Panc1 (cell line): ENCODE measurements around the gene RGS6. TPM values are rescaled to one million over a fixed set of nuclear protein-coding genes. Genes with fewer than 3 reads are reported as not detected.

Experiments
- ATAC-seq: fragments of 200-7000 bp; cut with Tn5 transposase; 2 replicates; pipeline ENCODE4 v1.9.1; 2020; ENCODE audit warnings: mild to moderate bottlenecking, moderate library complexity
- BruUV-seq: library from RNA; stranded (reverse); fragments of 400-500 nt; replicated peaks from 2 replicates; lab custom pipeline; 2021; lab: Mats Ljungman, UMichigan
- CTCF ChIA-PET: fragments of 300-600 bp; sonication (Branson Sonifier 250); formaldehyde crosslinking; loops from one replicate; lab custom pipeline; 2022; ENCODE audit warnings: antibody characterized with exemption; lab: Charles Lee
- POLR2A ChIA-PET: fragments of 300-600 bp; sonication (Branson Sonifier 250); formaldehyde crosslinking; loops from one replicate; lab custom pipeline; 2022; ENCODE audit warnings: antibody characterized with exemption; lab: Charles Lee
- DNase-seq: peaks from one replicate; pipeline ENCODE4 v3.0.0-alpha.2; 2010; ENCODE audit warnings: low read depth, low spot score
- H3K27ac ChIP-seq: 2 replicates; pipeline ENCODE4 v1.5.1; 2011; ENCODE audit warnings: mild to moderate bottlenecking, low read length, inconsistent platforms
- H3K27me3 ChIP-seq: fragments of 200-500 bp; sonication (Bioruptor generic); 2 replicates; pipeline ENCODE4 v1.6.0; 2014; ENCODE audit warnings: low read length, inconsistent platforms; ENCODE audit not compliant: control insufficient read depth, insufficient read depth
- H3K36me3 ChIP-seq: fragments of 200-500 bp; sonication (Bioruptor generic); 2 replicates; pipeline ENCODE4 v1.5.1; 2014; ENCODE audit warnings: inconsistent platforms, mild to moderate bottlenecking, low read length, moderate library complexity; ENCODE audit not compliant: control insufficient read depth, insufficient read depth
- H3K4me1 ChIP-seq: 2 replicates; pipeline ENCODE4 v1.5.1; 2011; ENCODE audit warnings: inconsistent platforms, mild to moderate bottlenecking, low read length, moderate library complexity; ENCODE audit not compliant: control insufficient read depth, insufficient read depth
- H3K4me3 ChIP-seq, 2 experiments: 2 replicates each; pipeline ENCODE4 v1.5.1; 2011 to 2012; ENCODE audit warnings: low read depth in 2 of 2, low read length in 2 of 2, mild to moderate bottlenecking in 2 of 2, inconsistent platforms in 1 of 2, moderate library complexity in 1 of 2
- H3K9me3 ChIP-seq: fragments of 200-500 bp; sonication (Bioruptor generic); 2 replicates; pipeline ENCODE4 v1.5.1; 2014; ENCODE audit warnings: low read depth, mild to moderate bottlenecking, inconsistent platforms, low read length, moderate library complexity; ENCODE audit not compliant: control insufficient read depth, insufficient read depth
- POLR2AphosphoS5 ChIP-seq: IDR thresholded peaks from 2 replicates; pipeline ENCODE4 v1.6.1; 2012; ENCODE audit warnings: mild to moderate bottlenecking, low read depth, low read length, moderate library complexity
- REST ChIP-seq, 2 experiments: IDR thresholded peaks; 2 replicates each; pipeline ENCODE4 v1.6.1; 2011 to 2012; ENCODE audit warnings: low read depth in 2 of 2, control low read depth in 1 of 2, low read length in 1 of 2, mild to moderate bottlenecking in 1 of 2, moderate library complexity in 1 of 2; ENCODE audit not compliant: insufficient read depth in 1 of 2
- SIN3A ChIP-seq: IDR thresholded peaks from 2 replicates; pipeline ENCODE4 v1.6.1; 2012; ENCODE audit warnings: low read depth, mild to moderate bottlenecking, low read length, moderate library complexity, borderline replicate concordance; ENCODE audit not compliant: insufficient read depth
- TCF7L2 ChIP-seq: IDR thresholded peaks from 2 replicates; pipeline ENCODE4 v1.6.1; 2011; ENCODE audit warnings: mild to moderate bottlenecking, low read depth, low read length, inconsistent platforms
- in situ Hi-C: cut with HindIII; loops from 2 replicates; pipeline ENCODE4 v1.10.0; 2016; ENCODE audit warnings: low sequenced_read_pairs, low pct_unique_long_range_greater_than_20kb
- intact Hi-C: fragments of 100-400 bp; cut with micrococcal nuclease; formaldehyde crosslinking; loops from one replicate; pipeline ENCODE4 v1.10.0; 2022; ENCODE audit not compliant: unreplicated experiment
- total RNA-seq: library from RNA; stranded (reverse); gene quantifications from one replicate; pipeline ENCODE4 v1.2.1, GENCODE V29; 2021; ENCODE audit not compliant: unreplicated experiment
- TF ChIP-seq, protein P1 (sequence below): fragments of 450-650 bp; IDR thresholded peaks from 2 replicates; pipeline ENCODE4 v1.5.1; 2017; ENCODE audit warnings: mild to moderate bottlenecking

The RGS6 gene
- total RNA-seq, 1 experiment from 2014 or later, result not detected

GRCh38 chr14:72545411-72546311 lies 613.4 kb downstream of the RGS6 start:
- TF ChIP-seq TCF7L2 (no peak), SIN3A (no peak), POLR2AphosphoS5 (no peak), REST (IDR thresholded peaks at IDR 0.05; ENCODE audit: insufficient read depth in 1 of 2, low read depth in 2 of 2, low read length in 1 of 2) (no peak)
- TF ChIP-seq, protein P1, sequence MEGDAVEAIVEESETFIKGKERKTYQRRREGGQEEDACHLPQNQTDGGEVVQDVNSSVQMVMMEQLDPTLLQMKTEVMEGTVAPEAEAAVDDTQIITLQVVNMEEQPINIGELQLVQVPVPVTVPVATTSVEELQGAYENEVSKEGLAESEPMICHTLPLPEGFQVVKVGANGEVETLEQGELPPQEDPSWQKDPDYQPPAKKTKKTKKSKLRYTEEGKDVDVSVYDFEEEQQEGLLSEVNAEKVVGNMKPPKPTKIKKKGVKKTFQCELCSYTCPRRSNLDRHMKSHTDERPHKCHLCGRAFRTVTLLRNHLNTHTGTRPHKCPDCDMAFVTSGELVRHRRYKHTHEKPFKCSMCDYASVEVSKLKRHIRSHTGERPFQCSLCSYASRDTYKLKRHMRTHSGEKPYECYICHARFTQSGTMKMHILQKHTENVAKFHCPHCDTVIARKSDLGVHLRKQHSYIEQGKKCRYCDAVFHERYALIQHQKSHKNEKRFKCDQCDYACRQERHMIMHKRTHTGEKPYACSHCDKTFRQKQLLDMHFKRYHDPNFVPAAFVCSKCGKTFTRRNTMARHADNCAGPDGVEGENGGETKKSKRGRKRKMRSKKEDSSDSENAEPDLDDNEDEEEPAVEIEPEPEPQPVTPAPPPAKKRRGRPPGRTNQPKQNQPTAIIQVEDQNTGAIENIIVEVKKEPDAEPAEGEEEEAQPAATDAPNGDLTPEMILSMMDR, result no peak
- no TSS peak for BruUV-seq
- H3K36me3 ChIP-seq, result no peaks in the 10 kb centered on the region
- DNase-seq (no peak), ATAC-seq (peak; percentile 42; the same call in 1 of the 2 replicates)
- H3K4me3 ChIP-seq, result no peak overlapping the region
- intact Hi-C loops (no loop called here), in situ Hi-C loops (no loop called here)
- H3K27ac ChIP-seq, result no peak overlapping the region
- CTCF ChIA-PET, result no interaction called here
- H3K9me3 ChIP-seq, result no peaks in the 10 kb centered on the region
- H3K27me3 ChIP-seq, result 0 out of 2 replicates have a peak, but pooled peaks cover 2% of the 10 kb centered on the region
- POLR2A ChIA-PET, result no interaction called here
- no peaks in the 10 kb centered on the region for H3K4me1 ChIP-seq

DNA sequence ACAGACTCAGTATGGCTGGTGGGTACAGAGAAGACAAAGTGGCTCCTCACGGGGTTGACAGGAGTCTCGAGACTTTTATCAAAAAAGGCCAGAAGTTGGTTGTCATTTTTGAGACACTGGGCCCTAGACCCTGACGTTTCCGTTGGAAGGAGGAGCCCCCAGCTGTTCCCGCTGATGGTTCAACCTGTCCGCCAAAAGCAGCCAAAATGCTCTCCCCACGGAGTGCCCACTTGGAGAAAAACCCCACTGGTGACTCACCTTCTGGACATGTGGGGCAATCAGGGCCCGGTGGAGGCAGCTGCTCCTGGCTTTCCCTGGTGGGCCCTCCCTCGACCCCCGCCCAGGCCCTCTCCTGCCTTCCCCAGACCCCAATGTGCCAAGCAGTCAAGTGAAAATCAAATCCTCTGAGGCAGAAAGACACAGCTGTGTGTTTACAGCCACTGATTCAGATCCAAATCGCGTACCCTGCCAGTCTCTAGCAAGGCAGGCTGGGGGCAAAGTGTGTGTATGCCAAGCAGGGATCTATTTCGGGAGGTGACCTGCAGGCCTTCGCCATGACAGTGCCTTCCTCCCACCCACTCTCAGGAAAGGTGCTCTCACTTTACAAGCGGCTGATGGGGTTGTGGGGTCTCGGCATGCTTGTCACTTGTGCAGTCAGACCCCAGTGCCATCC lies 614.3 kb downstream of the RGS6 start:
- no peak overlapping the region for H3K4me3 ChIP-seq
- 0 out of 2 replicates have a peak, but pooled peaks cover 2% of the 10 kb centered on the region for H3K27me3 ChIP-seq
- no peaks in the 10 kb centered on the region for H3K4me1 ChIP-seq
- H3K27ac ChIP-seq, result no peak overlapping the region
- intact Hi-C loops, result no loop called here
- DNase-seq (no peak), ATAC-seq (no peak)
- CTCF ChIA-PET, result no interaction called here
- no peaks in the 10 kb centered on the region for H3K36me3 ChIP-seq
- H3K9me3 ChIP-seq, result no peaks in the 10 kb centered on the region
- TF ChIP-seq SIN3A (no peak), TCF7L2 (no peak), REST (IDR thresholded peaks at IDR 0.05; ENCODE audit: insufficient read depth in 1 of 2, low read depth in 2 of 2, low read length in 1 of 2) (no peak), POLR2AphosphoS5 (no peak)
- TF ChIP-seq, protein P1, result no peak
- BruUV-seq, result no TSS peak
- in situ Hi-C loops, result no loop called here
- POLR2A ChIA-PET, result no interaction called here
